ENCODE results near the gene RNF115.

GRCh38 chr1:145782272-145783099, 41.4 kb downstream of the RNF115 start:
- TF ChIP-seq, protein P1, sequence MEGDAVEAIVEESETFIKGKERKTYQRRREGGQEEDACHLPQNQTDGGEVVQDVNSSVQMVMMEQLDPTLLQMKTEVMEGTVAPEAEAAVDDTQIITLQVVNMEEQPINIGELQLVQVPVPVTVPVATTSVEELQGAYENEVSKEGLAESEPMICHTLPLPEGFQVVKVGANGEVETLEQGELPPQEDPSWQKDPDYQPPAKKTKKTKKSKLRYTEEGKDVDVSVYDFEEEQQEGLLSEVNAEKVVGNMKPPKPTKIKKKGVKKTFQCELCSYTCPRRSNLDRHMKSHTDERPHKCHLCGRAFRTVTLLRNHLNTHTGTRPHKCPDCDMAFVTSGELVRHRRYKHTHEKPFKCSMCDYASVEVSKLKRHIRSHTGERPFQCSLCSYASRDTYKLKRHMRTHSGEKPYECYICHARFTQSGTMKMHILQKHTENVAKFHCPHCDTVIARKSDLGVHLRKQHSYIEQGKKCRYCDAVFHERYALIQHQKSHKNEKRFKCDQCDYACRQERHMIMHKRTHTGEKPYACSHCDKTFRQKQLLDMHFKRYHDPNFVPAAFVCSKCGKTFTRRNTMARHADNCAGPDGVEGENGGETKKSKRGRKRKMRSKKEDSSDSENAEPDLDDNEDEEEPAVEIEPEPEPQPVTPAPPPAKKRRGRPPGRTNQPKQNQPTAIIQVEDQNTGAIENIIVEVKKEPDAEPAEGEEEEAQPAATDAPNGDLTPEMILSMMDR (IDR thresholded peaks at IDR 0.05): no peak
- TF ChIP-seq POLR2A (IDR thresholded peaks at IDR 0.05) (no peak), EP300 (IDR thresholded peaks at IDR 0.05) (no peak)

Data from ovary (tissue), 3 donors.